H1 (cell line): ENCODE data around the gene GLRA1.

ENCODE experiments used
- BCL11A ChIP-seq, 2 experiments: IDR thresholded peaks; one replicate each; pipeline ENCODE4 v1.6.1; 2011; ENCODE audit warnings: low read depth in 2 of 2, low read length in 2 of 2, mild to moderate bottlenecking in 2 of 2
- CBX5 ChIP-seq: fragments of 300-800, 300-1000 bp; sonication (generic); IDR thresholded peaks from 2 replicates; pipeline ENCODE4 v1.7.1; 2016; ENCODE audit warnings: antibody characterized with exemption, low read length, low read depth
- CEBPB ChIP-seq: IDR thresholded peaks from 2 replicates; pipeline ENCODE4 v1.6.1; 2012; ENCODE audit warnings: low read depth, low read length
- POLR2A ChIP-seq, 2 experiments: IDR thresholded peaks; 1 replicate in 1 of 2; 2 replicates in 1 of 2; pipeline ENCODE4 v1.6.1; 2011; ENCODE audit warnings: low read depth in 2 of 2, low read length in 2 of 2, mild to moderate bottlenecking in 2 of 2; ENCODE audit errors: control extremely low read depth in 1 of 2
- POLR2AphosphoS5 ChIP-seq: IDR thresholded peaks from 2 replicates; pipeline ENCODE4 v1.6.1; 2011; ENCODE audit warnings: low read depth, low read length
- RNF2 ChIP-seq: fragments of 200-900, 300-1000 bp; sonication (generic); IDR thresholded peaks from 2 replicates; pipeline ENCODE4 v1.7.1; 2016; ENCODE audit warnings: borderline replicate concordance, low read depth, mild to moderate bottlenecking, antibody characterized with exemption, low read length; ENCODE audit not compliant: poor library complexity, severe bottlenecking; ENCODE audit errors: missing control alignments
- SIX5 ChIP-seq: IDR thresholded peaks from 2 replicates; pipeline ENCODE4 v1.6.1; 2011; ENCODE audit warnings: mild to moderate bottlenecking, low read depth, low read length
- SP1 ChIP-seq: IDR thresholded peaks from 2 replicates; pipeline ENCODE4 v1.6.1; 2011; ENCODE audit warnings: low read depth, low read length
- SP2 ChIP-seq: IDR thresholded peaks from 2 replicates; pipeline ENCODE4 v1.6.1; 2012; ENCODE audit warnings: mild to moderate bottlenecking, low read length, inconsistent platforms
- YY1 ChIP-seq: IDR thresholded peaks from 2 replicates; pipeline ENCODE4 v1.6.1; 2011; ENCODE audit warnings: low read depth, mild to moderate bottlenecking, low read length
- ZNF274 ChIP-seq: IDR thresholded peaks from 2 replicates; pipeline ENCODE4 v1.7.0; 2012; ENCODE audit warnings: low read length, borderline replicate concordance; ENCODE audit errors: extremely low read depth
- TF ChIP-seq, protein P1 (sequence below), 3 experiments: IDR thresholded peaks; 1 replicate in 2 of 3; 2 replicates in 1 of 3; pipeline versions ENCODE4 v1.5.1 to v1.6.1; 2011; ENCODE audit warnings: low read length in 3 of 3, mild to moderate bottlenecking in 3 of 3, inconsistent platforms in 2 of 3, low read depth in 1 of 3, moderate library complexity in 1 of 3; ENCODE audit not compliant: insufficient read depth in 1 of 3; ENCODE audit errors: control extremely low read depth in 1 of 3
- TF ChIP-seq, protein P2 (sequence below): IDR thresholded peaks from 2 replicates; pipeline ENCODE4 v1.6.1; 2012; ENCODE audit warnings: low read length, inconsistent platforms

DNA sequence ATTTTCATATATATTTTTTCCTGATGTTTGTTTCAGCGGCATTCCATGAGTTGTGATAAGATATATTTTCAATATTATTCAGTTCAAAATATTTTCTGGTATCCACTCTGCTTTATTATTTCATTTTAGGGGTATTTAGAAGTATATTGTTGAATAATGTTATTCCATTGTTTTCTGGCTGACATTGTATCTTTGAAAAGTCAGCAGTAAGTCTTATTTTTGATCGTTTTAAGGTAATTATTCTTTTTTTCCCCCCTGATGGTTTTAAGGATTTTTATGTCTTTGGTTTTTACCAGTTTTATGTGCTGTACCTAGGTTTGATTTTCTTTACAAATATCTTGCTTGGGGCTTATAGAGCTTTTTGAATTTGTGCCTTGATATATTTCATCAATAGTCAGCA is 6.6 kb upstream of the GLRA1 start:
- TF ChIP-seq, protein P1, sequence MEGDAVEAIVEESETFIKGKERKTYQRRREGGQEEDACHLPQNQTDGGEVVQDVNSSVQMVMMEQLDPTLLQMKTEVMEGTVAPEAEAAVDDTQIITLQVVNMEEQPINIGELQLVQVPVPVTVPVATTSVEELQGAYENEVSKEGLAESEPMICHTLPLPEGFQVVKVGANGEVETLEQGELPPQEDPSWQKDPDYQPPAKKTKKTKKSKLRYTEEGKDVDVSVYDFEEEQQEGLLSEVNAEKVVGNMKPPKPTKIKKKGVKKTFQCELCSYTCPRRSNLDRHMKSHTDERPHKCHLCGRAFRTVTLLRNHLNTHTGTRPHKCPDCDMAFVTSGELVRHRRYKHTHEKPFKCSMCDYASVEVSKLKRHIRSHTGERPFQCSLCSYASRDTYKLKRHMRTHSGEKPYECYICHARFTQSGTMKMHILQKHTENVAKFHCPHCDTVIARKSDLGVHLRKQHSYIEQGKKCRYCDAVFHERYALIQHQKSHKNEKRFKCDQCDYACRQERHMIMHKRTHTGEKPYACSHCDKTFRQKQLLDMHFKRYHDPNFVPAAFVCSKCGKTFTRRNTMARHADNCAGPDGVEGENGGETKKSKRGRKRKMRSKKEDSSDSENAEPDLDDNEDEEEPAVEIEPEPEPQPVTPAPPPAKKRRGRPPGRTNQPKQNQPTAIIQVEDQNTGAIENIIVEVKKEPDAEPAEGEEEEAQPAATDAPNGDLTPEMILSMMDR (IDR thresholded peaks at IDR 0.05; ENCODE audit: control extremely low read depth in 1 of 3, insufficient read depth in 1 of 3, low read depth in 1 of 3, low read length in 3 of 3), result no peak
- no peak for TF ChIP-seq ZNF274
- TF ChIP-seq POLR2A (IDR thresholded peaks at IDR 0.05; ENCODE audit: control extremely low read depth in 1 of 2, low read depth in 2 of 2, low read length in 2 of 2), result no peak
- TF ChIP-seq SP2, result no peak
- no peak for TF ChIP-seq POLR2AphosphoS5
- TF ChIP-seq CBX5, result no peak
- no peak for TF ChIP-seq BCL11A (IDR thresholded peaks at IDR 0.05; ENCODE audit: low read depth in 2 of 2, low read length in 2 of 2)
- TF ChIP-seq YY1, result no peak
- no peak for TF ChIP-seq SP1
- TF ChIP-seq CEBPB, result no peak
- TF ChIP-seq, protein P2, sequence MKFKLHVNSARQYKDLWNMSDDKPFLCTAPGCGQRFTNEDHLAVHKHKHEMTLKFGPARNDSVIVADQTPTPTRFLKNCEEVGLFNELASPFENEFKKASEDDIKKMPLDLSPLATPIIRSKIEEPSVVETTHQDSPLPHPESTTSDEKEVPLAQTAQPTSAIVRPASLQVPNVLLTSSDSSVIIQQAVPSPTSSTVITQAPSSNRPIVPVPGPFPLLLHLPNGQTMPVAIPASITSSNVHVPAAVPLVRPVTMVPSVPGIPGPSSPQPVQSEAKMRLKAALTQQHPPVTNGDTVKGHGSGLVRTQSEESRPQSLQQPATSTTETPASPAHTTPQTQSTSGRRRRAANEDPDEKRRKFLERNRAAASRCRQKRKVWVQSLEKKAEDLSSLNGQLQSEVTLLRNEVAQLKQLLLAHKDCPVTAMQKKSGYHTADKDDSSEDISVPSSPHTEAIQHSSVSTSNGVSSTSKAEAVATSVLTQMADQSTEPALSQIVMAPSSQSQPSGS, result no peak
- TF ChIP-seq RNF2, result no peak
- TF ChIP-seq SIX5, result no peak
